SJSA1 (cell line): ENCODE data around the gene ENO1. TPM values are rescaled to one million over a fixed set of nuclear protein-coding genes. Genes with fewer than 3 reads are reported as not detected.
"Not testable (repeated sequence)": the region's sequence is repeated elsewhere in the genome, so short reads cannot be mapped to it uniquely, and the experiment has no call there.

Experiments
- DNase-seq, 2 experiments: peaks; one replicate each; pipeline ENCODE4 v3.0.0-alpha.2; 2015 to 2020; ENCODE audit warnings: low spot score in 2 of 2, low read depth in 1 of 2
- H3K27ac ChIP-seq: fragments of 250-450 bp; sonication (Bioruptor Pico); 2 replicates; pipeline ENCODE4 v1.5.1; 2020; ENCODE audit warnings: mild to moderate bottlenecking, moderate library complexity
- H3K27me3 ChIP-seq: fragments of 250-450 bp; sonication (Bioruptor Pico); replicated peaks from 2 replicates; pipeline ENCODE4 v1.5.1; 2020; ENCODE audit warnings: mild to moderate bottlenecking, moderate library complexity
- H3K36me3 ChIP-seq: fragments of 250-450 bp; sonication (Bioruptor Pico); 2 replicates; pipeline ENCODE4 v1.5.1; 2020; ENCODE audit warnings: mild to moderate bottlenecking
- H3K4me1 ChIP-seq: fragments of 250-450 bp; sonication (Bioruptor Pico); replicated peaks from 2 replicates; pipeline ENCODE4 v1.6.1; 2021; ENCODE audit warnings: mild to moderate bottlenecking
- H3K4me3 ChIP-seq: fragments of 250-450 bp; sonication (Bioruptor Pico); 2 replicates; pipeline ENCODE4 v1.5.1; 2020; ENCODE audit warnings: mild to moderate bottlenecking
- H3K9me3 ChIP-seq: fragments of 250-450 bp; sonication (Bioruptor Pico); replicated peaks from 2 replicates; pipeline ENCODE4 v1.5.1; 2020; ENCODE audit warnings: mild to moderate bottlenecking
- total RNA-seq: library from RNA; depleted of rRNA; stranded (reverse); fragments of >200 nt; shearing (Covaris generic); gene quantifications from 2 replicates; pipeline ENCODE4 v1.2.3, GENCODE V29; 2014

ENO1 gene
- total RNA-seq, 1 experiment from 2014 or later = 2,590 TPM

DNA sequence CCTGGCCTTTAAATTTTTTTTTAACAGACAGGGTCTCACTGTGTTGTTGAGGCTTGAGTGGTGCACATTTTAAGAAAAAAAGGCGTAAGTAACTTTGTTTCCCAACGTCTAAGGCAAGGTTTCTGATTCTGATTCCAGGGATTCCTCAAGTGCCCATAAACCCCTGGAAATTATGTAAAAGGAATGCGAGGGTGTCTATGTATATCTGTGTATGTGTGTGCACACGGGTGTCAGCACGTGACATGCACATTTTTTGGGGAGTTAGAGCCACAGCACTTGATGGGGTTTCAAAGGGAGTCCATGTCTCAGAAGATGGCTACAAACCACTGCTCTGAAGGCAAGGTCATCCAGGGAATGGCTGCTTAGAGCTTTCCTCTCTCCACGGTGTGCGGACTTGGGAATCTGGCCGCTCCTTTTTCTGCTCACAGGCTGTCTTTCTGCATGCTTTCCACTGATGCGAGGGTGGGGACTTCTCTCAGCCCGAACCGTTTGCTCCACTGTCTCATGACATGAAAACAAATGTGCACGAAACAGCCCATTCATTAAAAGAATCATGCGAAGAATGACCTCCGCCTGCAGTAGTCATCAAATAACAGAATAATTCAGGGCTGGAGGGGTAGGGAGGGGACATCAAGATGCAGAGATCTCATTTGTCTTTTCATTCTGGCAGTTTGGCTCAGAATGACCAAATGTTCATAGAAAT is 42.4 kb downstream of the ENO1 start:
- H3K36me3 ChIP-seq = no peaks in the 10 kb centered on the region
- H3K9me3 ChIP-seq = no peaks in the 10 kb centered on the region
- DNase-seq = no peak
- no peak overlapping the region for H3K27ac ChIP-seq
- H3K27me3 ChIP-seq = no peaks in the 10 kb centered on the region
- no peak overlapping the region for H3K4me3 ChIP-seq
- H3K4me1 ChIP-seq = no peaks in the 10 kb centered on the region

DNA sequence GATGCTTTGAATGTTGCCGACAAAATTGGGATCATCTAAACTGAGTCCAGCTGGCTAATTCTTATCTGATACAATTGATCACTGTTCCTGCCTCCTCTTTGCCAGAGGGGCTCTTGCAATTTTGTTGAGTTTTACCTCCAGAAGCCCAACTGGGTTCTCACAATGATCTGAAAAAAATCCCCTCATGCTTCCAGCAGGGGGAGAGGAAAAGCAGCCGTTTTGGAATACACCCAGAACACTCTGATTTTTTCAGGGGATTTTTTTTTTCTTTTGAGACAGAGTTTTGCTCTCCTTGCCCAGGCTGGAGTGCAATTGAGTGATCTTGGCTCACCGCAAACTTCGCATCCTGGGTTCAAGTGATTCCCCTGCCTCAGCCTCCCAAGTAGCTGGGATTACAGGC is 47.1 kb downstream of the ENO1 start:
- Histone ChIP-seq H3K4me1 (peaks cover 1% of the 10 kb centered on the region), H3K36me3 (no peaks in the 10 kb centered on the region), H3K27ac (no peak overlapping the region), H3K27me3 (no peaks in the 10 kb centered on the region), H3K9me3 (no peaks in the 10 kb centered on the region), H3K4me3 (no peak overlapping the region)
- DNase-seq = peak in 1 of 2 experiments; percentile 18

DNA sequence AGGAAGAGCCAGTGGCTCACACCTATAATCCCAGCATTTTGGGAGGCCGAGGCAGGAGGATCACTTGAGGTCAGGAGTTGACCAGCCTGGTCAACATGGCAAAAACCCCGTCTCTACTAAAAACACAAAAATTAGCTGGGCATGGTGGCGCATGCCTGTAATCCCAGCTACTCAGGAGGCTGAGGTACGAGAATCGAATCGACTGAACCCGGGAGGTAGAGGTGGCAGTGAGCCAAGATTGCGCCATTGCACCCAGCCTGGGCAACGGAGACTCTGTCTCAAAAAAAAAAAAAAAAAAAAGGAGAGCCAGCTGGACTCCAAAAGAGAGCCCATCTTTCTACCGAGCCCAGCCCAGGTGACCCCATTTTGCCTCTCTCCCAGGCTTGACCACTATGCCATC is 47.8 kb downstream of the ENO1 start:
- not testable (repeated sequence) for H3K9me3 ChIP-seq, H3K27me3 ChIP-seq, DNase-seq, H3K4me1 ChIP-seq, H3K4me3 ChIP-seq, H3K27ac ChIP-seq, H3K36me3 ChIP-seq

DNA sequence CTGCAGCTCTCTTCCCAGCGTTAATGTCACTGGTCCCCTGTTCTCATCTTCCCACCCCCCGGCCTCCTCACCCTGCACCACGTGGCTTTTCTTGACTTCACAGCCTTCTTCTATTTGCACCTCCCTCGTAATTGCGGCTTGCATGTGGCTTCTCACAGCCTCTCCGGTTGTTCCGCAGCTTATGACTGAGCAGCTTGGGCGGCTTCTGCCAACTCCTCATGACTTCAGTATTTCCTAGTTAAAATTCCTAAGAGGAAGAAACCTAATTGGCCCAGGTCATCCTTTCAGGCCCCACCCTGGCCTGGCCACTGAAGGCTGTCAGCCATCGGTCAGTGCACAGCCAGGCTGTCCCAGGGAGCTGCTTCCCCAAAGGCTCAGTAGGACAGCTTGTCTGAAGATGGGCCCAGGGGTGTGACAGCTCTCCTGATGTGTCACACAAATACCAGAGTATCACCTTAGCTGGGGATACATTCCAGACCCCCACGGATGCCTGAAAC is 52.5 kb downstream of the ENO1 start:
- Histone ChIP-seq H3K27me3 (no peaks in the 10 kb centered on the region), H3K36me3 (no peaks in the 10 kb centered on the region), H3K9me3 (no peaks in the 10 kb centered on the region), H3K27ac (peak overlapping the region; percentile 16; the same call in 1 of the 2 replicates), H3K4me1 (peaks cover 43% of the 10 kb centered on the region), H3K4me3 (no peak overlapping the region)
- peak in 1 of 2 experiments; percentile 19 for DNase-seq

DNA sequence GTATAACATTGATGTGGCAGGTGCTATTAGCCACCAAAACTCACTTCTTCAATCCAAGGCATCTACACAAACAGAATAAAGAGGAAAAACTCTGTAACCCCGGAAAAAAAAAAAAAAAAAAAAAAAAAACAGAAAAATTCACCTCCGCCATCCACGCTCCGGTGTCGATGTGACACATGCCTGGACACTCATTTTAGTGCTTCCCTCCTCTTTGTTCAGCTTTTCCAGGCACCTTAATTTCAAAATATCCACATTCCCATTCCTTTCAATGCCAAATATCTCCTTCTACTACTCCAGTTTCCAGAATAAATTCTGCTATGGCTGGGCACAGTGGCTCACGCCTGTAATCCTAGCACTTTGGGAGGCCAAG is 55.2 kb downstream of the ENO1 start:
- H3K4me3 ChIP-seq = no peak overlapping the region

DNA sequence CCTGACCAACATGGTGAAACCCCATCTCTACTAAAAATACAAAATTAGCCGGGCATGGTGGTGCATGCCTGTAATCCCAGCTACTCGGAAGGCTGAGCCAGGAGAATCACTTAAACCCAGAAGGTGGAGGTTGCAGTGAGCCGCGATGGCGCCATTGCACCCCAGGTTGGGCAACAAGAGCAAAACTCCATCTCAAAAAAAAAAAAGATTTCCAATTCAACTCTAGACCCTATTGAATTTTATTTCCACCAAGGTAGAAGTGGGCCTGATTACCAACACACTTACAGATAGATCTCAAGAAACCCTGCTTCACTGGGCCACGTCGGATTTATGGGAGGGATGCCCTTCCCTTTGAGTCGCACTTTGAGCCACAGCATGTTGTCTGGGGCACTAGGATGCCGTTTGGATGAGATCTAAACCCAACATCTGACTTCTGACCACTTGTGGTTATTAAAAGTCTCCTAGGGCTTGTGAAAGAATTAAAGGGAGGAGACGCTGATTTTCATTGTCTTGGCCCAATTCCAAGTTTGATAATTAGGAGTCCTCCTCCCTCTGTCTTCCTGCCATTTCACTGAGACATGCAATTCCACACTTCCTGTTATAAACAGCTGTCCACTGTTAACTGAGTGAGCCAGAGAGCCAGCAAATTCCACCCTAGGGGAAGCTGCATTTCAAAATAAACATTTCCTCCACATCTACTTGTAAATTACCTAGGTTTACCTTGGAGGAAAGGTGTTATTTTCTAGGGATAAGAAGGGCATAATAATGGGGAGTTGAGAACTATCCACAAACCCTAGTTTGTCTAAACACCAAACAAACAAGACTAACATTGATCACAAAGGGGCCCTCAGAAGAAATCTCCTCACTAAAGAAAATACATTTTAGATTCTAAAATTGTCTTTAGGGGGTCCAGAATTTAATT is 55.9 kb downstream of the ENO1 start:
- H3K4me1 ChIP-seq = peaks cover 53% of the 10 kb centered on the region
- H3K4me3 ChIP-seq = no peak overlapping the region
- no peaks in the 10 kb centered on the region for H3K9me3 ChIP-seq
- no peaks in the 10 kb centered on the region for H3K27me3 ChIP-seq
- peak; percentile 64 to 83 for DNase-seq
- peak overlapping the region; percentile 48 for H3K27ac ChIP-seq
- no peaks in the 10 kb centered on the region for H3K36me3 ChIP-seq

More for the DNA sequence above, 55.2 kb downstream of the ENO1 start:
- no peaks in the 10 kb centered on the region for H3K36me3 ChIP-seq
- peaks cover 52% of the 10 kb centered on the region for H3K4me1 ChIP-seq
- H3K9me3 ChIP-seq = no peaks in the 10 kb centered on the region
- H3K27me3 ChIP-seq = no peaks in the 10 kb centered on the region
- peak overlapping the region; percentile 48 for H3K27ac ChIP-seq
- DNase-seq = no peak

DNA sequence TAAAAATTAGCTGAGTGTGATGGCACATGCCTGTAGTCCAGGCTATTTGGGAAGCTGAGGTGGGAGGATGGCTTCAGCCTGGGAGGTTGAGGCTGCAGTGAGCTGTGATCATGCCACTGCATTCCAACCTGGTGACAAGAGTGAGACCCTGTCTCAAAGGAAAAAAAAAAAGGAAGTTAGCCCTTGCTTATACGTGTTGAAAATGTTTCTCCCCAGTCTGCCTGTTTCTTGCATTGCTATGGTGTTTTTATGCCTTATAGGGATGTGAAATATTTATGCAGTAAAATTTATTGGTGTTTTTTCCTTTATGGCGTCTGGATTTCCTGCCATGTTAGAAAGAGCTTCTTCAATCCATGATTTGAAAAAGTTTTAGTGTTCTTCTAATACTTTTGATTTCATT is 57.4 kb downstream of the ENO1 start:
- H3K4me1 ChIP-seq = peaks cover 56% of the 10 kb centered on the region
- no peak overlapping the region for H3K4me3 ChIP-seq
- peak; percentile 24 to 25 for DNase-seq
- H3K9me3 ChIP-seq = no peaks in the 10 kb centered on the region
- no peaks in the 10 kb centered on the region for H3K27me3 ChIP-seq
- H3K27ac ChIP-seq = no peak overlapping the region
- H3K36me3 ChIP-seq = no peaks in the 10 kb centered on the region

DNA sequence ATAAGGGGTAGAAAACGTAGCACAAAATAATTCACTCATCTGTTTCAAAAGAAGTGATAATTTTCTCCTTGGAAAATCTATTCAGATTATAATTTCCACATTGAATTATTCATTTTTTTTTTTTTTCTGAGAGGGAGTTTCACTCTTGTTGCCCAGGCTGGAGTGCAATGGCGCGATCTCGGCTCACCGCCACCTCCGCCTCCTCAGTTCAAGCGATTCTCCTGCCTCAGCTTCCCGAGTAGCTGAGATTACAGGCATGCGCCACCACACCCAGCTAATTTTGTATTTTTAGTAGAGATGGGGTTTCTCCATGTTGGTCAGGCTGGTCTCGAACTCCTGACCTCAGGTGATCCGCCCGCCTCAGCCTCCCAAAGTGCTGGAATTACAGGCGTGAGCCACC is 59.7 kb downstream of the ENO1 start:
- Histone ChIP-seq H3K4me1 (peaks cover 60% of the 10 kb centered on the region), H3K27ac (peak overlapping the region; percentile 74; the same call in 1 of the 2 replicates), H3K4me3 (peak overlapping the region; percentile 58; the same call in 1 of the 2 replicates)
- H3K36me3 ChIP-seq, DNase-seq, H3K27me3 ChIP-seq, H3K9me3 ChIP-seq: not testable (repeated sequence)

DNA sequence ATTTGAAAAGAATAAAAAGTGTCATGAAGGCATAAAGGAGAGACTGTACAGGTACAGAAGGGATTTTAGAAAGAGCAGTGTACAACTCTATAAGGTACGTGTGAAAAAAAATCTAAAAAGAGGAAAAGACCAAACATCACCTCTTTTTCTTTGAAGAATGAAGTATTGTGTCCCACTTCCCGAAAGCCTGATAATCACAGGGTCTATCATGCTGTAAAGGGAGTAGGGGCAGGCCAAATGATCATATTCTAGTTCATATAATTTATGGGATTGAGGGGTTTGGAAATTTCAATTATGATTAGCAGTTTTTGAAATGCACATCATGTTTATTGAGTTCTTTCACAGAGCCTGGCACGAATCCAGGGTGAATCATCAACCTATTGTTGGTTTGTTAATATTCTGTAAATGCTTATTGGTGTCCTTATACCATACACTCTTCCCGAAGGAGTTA is 60.1 kb downstream of the ENO1 start:
- DNase-seq = peak; percentile 81 to 84
- no peaks in the 10 kb centered on the region for H3K9me3 ChIP-seq
- no peaks in the 10 kb centered on the region for H3K27me3 ChIP-seq
- peak overlapping the region; percentile 74 for H3K27ac ChIP-seq
- peak overlapping the region; percentile 58 for H3K4me3 ChIP-seq
- no peaks in the 10 kb centered on the region for H3K36me3 ChIP-seq
- peaks cover 65% of the 10 kb centered on the region for H3K4me1 ChIP-seq

DNA sequence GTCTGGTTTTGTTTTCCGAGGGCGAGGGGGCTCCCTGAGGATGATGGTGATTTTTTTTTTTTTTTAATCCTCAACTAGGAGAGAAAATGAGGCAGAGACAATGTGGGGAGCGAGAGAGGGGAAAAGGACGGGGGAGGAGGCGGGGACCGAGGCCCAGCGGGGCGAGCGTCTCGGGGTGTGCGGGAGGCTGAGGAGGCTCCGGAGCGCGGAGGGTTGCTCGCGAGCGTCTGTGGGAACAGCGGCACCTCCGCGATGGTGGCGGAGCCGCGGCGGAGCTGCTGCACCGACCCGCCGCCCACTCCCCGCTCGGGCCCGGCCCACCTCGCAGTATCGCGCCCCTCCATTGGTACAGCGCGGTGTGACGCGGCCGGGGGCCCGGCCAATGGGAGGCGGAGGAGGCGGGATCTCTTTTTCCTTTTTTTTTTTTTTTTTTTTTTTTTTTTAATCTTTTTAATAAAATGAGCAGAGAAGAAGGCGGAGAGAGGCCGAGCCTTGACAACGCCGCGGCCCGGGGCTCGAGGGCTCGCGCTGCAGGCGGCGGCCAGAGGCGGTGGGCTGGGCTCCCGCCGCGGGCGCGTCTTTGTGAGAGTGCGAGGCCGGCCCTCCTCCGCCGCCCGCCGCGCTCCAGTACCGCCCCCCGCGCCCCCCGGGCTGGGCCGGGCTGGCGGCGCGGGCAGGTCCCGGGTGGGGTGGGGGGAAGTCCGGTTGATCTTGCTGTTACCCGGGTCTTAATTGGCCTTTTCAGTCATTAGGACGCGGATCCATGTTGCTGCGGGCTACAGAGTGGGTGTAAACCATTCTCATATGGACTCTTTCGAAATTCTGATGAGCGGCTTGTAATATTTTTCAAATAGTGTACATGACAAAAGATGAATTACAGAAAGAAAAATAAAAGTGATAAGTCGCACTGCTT is 60.8 kb downstream of the ENO1 start, which contains the start of gene RERE:
Gene RERE, minus strand, starts transcription at position 229 of the 913 bp plus-strand sequence.
- no peaks in the 10 kb centered on the region for H3K36me3 ChIP-seq
- H3K4me1 ChIP-seq = peaks cover 66% of the 10 kb centered on the region
- H3K4me3 ChIP-seq = peak within 1 kb of the TSS; percentile 58
- no peaks in the 10 kb centered on the region for H3K9me3 ChIP-seq
- H3K27ac ChIP-seq = peak within 1 kb of the TSS; percentile 74
- DNase-seq = peak; percentile 92 to 97
- no peaks in the 10 kb centered on the region for H3K27me3 ChIP-seq

DNA sequence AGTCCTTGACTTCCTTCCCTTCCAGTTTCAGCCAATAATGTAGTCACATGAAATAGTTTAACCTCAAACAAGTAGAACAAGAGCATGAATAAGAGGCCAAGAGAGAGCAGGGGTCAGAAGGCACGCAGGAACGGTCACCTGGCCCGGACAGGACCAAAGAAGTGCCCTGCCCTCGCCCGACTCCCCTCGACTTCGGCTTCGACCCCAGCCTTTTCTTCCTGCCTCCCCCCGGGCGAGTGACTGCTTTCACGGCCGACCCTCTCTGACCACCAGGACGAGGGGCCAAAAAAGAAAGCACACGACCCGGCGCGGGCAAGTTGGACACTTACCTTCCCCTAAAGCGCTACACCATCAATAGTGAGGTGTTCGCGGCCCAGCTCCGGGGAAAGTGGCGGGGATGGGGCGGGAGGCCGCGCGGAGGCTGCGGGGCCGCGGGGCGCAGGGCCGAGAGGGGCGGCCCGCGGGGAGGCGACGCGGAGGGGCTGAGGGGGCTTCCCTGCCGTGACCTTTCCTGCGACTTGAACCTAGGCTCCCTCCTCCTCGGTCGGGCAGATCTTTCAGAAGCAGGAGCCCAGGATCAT is 61.6 kb downstream of the ENO1 start:
- Histone ChIP-seq H3K4me1 (peaks cover 58% of the 10 kb centered on the region), H3K9me3 (no peaks in the 10 kb centered on the region), H3K27ac (peak overlapping the region; percentile 58), H3K4me3 (peak overlapping the region; percentile 58), H3K27me3 (no peaks in the 10 kb centered on the region), H3K36me3 (no peaks in the 10 kb centered on the region)
- peak; percentile 44 for DNase-seq

DNA sequence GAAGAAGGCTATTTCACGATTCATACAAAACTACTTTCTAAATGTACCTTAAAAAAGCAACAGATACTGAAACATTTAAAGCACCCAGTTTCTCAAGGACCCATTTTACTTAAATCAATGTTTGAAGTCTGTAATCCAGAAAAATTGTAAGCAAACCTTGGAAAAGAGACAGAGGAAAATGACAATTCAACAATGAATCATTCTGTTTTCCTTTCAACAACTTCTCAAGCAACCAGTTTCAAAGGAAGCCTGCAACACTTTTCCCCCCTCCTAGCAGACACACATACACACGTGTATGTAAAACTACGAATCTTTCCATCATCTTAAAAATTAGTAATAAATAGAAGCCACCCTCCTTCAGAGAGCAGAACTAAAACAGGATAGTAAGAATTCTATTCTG is 62.2 kb downstream of the ENO1 start:
- peak in 1 of 2 experiments; percentile 57 for DNase-seq
- H3K4me1 ChIP-seq = peaks cover 52% of the 10 kb centered on the region
- peak overlapping the region; percentile 58 for H3K27ac ChIP-seq
- H3K36me3 ChIP-seq = no peaks in the 10 kb centered on the region
- H3K9me3 ChIP-seq = no peaks in the 10 kb centered on the region
- H3K4me3 ChIP-seq = peak overlapping the region; percentile 58
- H3K27me3 ChIP-seq = no peaks in the 10 kb centered on the region
